Measurements from ENCODE around the gene HOXD4.

The HOXD4 gene

DNA sequence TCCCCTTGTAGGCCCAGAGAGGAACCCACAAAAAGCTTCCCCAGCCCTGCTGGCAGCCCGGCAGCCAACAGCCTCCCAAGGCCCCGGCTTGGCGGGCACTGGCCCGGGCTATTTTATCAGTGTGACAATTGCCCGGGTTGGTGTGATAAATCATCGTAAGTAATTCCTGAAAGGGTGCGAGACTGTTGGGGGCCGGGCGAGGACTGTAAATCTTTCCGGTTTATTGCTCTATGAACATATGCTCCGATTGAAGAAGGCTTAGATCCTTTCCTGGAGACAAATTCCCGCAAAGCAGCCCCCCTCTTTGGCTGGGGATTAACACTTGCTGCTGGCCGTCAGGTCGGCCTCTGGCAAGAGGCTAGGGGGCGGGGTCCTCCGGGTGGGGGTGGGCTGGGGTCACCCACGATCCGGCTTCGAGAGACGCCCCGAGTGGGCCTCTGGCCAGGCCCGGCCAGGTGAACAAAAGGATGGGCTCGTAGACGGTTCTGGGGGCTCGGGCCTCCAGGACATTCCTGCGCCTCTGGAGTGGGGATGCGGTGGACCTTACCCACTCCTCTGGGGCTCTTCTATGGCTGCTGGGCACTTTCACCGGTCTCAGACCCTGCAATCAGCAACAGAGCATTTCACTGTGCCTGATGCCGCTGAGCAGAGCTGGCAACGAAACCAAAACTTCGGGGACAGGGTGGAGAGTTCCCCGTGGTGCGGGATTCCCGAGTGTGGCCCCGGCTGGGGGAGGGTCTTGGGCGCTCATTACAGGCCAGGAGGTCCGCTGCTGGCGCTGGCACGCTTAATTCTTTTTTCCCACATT, 7.7 kb downstream of the HOXD4 start:
- no peak for DNase-seq

DNA sequence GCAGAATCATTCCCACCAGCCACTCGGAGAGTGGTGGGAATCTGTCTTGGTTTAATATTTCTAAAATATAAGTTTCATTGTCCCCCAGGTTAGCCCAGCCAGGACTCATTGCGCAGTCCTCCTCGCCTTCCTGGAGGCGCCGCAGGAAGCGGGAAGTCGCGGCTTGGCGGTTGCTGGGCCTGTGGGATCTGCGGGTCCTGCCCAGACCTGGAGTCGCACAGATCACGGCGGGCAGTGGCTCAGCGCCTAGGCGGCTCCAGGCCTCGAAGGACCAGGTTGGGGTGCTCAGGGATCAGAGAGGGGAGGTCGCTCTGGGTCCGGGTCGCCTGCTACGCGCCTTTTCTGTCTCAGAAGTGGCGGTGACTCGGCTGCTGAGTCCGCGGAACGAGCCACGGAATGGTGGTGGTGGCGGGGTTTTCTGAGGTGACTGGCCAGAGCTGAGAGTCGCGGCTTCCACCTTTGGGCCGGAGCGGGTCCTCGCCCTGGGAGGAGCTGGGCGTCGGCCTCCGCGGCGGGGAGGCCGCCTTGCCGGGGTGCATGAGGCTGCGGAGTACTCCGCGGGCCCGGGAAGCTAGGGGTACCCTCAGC, 8.4 kb downstream of the HOXD4 start:
- no peak for DNase-seq

DNA sequence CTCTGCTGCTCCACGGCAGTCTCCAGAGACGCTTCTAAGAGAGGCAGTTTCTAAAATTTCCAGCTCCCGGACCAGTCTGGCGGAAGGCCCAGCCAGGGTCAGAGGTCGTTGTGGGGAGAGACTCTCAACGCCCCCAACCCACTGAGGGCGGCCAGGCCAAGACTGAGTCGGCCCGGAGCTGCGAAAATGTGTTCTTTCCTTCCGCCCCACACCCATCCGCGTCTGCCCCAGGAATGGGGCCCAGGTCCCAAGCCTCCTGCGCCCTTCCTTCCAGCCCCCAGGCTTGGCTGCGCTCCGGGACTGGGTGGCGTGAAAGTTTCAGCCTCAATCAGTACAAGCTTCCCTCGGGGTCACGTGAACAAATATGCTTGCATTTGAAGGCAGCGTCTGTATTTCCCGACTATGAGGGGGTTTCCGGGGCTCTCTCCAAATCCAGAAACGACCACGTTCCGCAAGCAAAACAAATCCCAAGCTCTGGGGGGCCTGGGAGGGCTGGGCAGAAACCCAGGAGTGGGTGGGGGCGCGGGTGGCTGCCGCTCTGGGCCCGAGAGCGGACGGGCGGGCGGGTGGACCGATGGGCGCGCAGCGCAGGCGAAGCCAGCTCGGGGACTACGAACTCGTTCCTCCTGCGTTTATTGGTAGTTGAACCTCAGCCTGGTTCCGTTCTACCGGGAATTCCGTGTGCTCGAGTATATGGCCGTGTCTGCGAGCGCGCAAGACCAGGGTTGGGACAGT, 9.1 kb downstream of the HOXD4 start:
- DNase-seq = no peak

DNA sequence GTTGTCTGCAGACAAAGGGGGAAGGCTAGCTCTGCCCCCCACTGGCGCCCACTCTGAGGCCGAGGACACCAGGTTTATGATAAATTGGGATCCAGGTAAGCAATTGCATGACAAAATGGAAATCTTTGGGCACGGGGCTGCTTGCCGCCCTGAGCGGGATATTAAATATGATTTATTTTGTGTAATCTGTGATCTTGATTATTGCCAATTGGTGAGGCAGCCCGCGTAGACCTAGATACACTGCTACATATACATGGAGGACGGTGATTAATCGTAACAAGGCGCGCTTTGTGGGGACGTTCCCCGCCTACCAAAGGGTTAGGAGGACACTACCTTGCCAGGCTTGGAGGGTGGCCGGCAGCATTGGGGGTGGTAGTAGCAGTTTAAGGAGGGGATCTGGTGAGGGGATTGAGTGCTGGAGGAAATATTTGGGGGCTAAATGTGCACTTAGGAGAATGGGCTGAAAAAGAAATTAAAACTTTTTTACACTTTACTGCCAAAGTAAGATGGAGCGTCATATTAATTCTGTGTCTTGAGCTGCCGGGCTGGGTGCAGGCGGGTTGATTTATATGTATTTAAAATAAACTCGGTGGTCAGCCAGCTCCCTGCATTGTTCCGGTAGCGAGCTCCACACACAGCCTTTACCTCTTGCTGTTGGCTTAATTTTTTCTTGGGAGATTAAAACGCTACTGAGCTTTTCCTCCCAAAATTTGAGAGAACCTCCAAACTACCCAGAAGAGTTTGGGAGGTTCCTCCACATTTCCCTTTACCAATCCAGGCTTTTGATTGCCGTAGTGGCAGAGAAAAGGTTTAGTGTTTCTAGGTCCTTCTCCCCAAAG, 9.9 kb downstream of the HOXD4 start:
- DNase-seq = no peak

DNA sequence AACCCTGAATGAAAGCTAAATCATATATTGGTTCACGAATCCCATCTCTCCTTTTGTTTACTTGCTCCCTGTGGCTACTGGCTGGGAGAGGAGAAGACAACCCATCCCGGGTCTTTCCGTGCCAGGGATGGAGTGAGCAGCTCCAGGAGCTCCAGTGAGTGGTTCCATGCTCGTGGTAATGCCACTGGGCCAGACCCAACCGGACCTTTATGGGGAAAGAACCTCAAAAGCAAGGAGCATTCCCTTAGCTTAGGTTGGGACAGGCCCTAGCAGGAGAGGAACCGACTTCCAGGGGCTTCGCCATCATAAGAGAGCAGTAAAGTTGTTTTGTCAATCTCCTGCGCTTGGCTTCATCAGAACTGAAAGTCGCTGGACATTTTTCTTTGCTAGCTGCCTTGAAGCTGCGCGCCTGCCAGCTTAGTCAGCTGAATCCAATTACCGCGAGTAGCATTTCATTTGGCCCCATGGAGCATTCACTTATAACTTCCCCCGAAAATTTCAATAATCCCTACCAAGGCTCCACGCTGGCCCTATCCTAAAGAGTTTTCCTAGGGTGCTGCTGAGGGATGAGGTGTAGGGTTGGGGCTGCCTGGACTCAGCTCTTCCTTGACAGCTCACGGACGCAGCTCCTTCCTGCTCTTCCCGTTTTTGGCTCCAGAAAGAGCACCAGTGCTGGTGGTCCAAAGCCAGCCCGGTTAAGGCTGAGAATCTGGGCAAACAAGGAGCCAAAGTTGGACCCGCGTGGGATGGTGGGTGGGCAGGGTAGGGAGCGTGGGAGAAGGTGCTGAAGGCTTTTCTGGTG, 10.7 kb downstream of the HOXD4 start:
- no peak for DNase-seq

DNA sequence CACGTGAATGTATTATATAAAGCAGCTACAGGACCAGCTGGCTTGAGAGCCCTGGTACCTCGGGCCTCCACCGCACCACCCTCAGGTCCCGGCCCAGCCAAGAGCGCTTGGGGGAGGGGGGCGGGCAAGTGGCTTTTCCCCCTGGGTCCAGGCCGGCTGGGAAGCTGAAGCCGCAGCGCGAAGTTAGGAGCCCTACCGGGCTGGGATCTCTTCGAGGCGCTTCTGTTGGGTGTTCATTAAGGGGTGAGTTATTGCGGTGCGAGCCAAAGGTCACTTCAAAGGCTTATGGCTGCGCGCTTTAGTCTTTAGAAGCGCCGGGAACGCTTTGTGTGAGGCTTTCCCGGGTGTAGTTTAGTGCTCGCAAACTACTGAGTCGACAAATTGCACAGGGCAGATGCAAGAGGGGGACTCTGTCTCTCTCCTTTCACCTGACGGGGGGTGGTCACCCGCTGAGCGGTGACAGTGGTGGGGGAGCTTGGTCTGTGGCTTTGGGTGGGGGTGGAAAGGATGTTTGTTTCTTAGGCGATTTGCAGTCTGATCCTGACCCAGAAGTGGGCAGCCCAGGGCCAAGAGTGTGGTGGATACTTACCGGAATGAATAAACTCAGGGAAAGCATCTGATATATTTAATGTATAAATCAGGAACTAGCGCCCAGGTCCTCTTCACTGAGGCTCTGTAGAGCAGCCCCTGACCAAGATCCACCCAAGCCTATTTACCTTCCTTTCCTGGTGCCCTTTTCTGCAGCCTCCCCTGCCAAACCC, 11.7 kb downstream of the HOXD4 start:
- no peak for DNase-seq

DNA sequence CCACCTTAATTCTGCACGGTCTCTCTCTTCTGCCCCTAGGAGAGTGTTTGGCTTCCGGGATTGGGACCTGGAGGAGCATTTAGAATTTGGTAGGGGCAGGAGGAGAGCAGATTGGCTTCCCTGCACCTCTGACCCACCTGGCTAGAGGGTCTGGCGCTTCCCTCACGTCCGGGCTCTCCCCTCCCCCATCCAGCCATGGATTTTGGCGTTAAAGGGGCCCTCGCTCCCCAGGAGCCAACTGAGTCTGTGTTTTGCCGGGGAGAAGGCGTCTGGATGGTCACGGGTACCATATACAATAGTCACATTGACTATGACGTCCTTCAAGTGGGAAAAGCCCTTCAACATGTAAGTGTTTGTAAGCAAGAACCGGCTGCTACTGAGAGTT, 12.3 kb downstream of the HOXD4 start:
- DNase-seq = no peak

DNA sequence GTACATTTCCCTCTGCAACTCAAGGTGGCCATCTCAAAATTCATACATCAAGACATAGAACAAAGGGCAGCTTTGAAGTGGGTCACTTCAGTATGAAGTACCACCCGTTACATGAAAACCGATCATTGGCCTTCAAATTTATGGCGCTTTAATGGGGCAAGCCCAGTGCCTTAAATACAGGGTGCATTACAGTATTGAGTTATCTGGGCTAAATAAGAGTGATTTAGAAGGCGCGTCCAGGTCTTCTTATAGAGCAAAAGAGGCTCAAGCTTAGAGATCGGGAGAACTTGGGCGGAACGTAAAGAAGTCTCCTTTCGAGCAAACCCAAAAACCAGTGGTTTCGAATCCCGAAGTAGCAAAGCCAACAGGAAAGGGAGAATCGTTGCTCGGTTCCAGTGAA, 12.9 kb downstream of the HOXD4 start:
- DNase-seq = no peak

DNA sequence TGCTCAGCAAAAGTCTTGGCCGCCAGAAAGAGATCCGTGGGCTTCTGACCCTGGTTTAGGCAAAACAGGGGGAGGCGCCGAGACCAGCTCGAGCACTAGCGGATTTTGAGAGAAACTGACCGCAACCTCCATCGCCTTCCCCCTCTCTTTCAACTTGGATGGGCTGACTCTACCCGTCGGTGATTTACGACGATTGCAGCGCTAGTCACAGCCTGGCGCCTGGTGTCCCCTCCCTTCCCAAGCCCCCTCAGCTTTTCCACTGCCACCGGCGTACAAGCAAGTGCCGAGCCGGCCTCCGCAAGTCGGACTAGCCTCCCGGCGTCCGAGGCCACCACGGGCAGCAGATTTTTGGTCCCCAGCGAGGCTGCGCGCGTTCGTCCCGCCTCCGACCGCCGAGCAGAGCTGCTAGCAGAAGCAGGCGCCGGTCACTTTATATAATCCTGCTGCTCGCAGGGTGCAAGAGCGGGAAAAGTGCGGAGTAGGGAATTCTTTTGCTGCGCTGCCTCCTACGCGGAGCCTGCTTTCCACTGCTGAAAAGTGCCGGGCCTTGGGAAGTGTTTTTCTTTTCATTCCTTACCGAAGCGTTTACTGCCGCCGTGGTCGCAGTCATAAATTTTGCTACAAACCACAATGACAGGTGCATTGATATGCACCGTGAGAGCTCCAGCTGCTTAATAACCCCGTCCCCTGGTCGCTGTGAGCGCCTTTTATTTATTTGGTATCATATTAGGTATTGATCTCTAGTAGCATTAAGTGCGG, 13.4 kb downstream of the HOXD4 start:
- DNase-seq = no peak

DNA sequence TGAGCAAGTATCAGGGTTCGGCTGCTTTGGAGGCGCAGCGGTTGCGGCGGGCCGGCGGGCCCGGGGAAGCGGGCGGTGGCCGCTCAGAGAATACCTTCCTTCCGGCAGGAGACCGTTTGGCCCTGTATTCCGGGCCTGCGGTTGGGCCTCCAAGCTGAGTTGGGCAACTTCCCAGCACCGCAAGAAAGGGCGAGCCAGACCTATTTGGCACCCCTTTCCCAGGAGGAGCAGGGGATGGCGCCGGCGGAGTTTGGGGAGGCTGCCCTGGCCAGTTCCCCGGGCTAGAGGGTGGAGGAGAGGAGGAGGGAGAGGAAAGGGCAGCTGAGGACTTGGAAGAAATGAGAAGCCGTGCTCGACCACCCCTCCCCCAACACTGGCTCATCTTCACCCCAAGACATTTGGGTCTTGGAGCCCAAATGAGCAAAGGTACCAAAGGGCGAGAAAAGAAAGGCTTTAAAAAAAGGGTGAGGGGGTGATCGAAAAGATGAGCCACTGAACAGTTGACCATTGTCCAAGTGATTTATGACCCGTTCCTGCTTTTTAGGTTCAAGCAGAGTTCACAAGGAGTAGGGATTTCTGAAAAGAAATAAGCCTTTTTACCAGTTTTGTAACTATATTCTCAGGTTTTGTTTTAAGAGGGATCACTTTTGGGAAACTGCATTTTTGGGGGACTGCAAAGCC, 14.2 kb downstream of the HOXD4 start:
- no peak for DNase-seq

DNA sequence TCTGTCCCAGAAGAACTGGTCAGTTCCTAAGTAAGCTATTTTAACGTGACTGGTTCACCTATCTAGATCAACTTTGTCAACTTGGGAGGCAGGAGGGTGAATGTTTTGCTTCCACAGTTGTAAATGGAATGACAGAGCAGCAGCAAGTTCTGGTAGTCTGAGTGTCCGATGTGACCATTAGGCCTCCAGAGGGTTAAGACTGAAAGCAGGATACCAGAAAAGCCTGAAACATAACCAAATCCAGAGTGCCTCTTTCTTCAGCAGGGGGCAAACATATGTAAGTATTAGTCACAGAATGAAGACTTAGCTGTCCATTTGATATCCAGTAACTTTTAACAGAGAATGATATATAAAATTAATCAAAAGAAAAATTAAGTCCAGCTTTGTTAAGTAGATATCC, 14.9 kb downstream of the HOXD4 start:
- DNase-seq = no peak

DNA sequence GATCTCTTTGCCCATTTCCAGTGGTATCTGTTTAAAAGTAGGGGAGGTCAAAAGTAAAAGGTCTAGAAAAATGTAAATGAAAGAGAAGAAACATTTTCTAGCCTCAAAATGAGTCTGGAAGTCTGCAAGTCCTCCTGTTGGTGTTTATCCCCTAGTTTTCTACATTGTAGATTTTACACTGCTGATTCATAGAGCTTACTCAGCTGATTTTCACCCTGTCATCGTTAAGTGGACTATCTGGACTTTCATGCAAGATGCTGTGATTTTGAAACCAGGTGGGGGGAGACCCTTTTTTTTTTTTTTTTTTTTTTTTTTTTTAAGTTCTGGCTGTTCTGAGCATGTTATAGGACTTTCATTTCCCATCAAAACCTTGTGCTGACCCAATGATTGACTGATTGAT, 16.0 kb downstream of the HOXD4 start:
- no peak for DNase-seq

DNA sequence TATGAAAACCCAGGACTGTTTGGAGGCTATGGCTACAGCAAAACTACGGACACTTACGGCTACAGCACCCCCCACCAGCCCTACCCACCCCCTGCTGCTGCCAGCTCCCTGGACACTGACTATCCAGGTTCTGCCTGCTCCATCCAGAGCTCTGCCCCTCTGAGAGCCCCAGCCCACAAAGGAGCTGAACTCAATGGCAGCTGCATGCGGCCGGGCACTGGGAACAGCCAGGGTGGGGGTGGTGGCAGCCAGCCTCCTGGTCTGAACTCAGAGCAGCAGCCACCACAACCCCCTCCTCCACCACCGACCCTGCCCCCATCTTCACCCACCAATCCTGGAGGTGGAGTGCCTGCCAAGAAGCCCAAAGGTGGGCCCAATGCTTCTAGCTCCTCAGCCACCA, 17.8 kb downstream of the HOXD4 start:
- no peak for DNase-seq

DNA sequence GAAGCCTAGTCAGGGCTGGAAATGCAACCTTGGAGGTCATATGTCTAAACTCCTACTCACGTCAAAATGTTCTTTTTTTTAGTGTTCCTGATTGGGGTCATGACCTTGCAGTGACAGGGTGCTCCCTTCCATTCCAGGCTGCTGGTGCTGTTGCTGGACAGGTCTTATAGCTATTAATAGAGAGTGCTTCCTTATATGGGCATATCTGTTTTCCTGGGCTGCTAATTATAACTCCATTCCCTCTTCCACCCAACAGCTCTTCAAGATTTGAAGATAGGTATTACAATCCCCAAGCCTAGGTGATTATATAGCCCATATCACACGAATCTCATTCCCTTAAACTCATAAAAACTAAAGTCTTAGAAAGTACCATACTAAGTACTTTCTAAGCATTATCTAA, 18.4 kb downstream of the HOXD4 start:
- DNase-seq = no peak

DNA sequence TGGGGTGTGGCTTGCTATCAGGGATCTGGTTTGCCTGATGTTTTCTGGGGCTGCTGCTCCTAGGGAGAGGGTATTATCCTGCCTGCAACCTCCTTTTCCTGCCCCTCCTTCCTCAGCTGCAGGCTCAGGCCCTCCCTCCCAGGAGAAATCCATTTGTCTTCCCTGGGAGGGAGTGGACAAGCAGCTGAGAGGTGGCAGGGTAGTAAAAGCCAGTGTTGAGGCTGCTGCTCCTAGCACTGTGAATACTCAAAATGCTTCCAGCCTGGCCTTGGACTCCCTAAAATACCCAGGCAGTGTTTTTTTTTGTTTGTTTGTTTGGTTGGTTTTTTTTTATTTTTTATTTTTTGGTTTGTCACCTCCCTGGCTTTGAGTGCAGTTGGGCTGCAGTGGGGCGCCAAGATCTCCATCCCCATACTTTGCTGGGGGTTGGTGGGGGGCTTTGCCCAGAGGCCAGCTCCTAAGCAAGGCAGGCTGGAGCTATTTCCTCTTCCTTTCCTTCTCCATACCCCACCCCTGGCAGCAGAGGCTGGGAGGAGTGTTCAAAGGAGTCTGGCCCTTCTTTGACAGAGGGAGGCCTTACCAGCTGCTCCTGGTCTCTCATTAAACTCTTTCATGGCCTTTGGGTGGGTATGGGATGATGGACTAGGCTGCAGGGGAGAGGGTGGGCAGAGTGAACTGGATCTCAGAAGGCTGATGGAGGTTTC, 19.4 kb downstream of the HOXD4 start:
- DNase-seq = no peak

DNA sequence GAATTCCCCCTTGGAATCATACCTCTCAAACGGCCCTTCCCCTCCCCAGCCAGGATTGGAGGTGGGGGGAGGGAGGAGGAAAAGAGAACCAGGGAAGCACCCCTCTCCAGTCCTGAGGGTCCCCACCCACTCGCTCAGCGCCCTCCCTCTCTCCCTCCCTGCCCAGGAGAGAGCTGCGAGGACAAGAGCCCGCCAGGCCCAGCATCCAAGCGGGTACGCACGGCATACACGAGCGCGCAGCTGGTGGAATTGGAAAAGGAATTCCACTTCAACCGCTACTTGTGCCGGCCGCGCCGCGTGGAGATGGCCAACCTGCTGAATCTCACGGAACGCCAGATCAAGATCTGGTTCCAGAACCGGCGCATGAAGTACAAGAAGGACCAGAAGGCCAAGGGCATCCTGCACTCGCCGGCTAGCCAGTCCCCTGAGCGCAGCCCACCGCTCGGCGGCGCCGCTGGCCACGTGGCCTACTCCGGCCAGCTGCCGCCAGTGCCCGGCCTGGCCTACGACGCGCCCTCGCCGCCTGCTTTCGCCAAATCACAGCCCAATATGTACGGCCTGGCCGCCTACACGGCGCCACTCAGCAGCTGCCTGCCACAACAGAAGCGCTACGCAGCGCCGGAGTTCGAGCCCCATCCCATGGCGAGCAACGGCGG, 20.1 kb downstream of the HOXD4 start:
- no peak for DNase-seq

DNA sequence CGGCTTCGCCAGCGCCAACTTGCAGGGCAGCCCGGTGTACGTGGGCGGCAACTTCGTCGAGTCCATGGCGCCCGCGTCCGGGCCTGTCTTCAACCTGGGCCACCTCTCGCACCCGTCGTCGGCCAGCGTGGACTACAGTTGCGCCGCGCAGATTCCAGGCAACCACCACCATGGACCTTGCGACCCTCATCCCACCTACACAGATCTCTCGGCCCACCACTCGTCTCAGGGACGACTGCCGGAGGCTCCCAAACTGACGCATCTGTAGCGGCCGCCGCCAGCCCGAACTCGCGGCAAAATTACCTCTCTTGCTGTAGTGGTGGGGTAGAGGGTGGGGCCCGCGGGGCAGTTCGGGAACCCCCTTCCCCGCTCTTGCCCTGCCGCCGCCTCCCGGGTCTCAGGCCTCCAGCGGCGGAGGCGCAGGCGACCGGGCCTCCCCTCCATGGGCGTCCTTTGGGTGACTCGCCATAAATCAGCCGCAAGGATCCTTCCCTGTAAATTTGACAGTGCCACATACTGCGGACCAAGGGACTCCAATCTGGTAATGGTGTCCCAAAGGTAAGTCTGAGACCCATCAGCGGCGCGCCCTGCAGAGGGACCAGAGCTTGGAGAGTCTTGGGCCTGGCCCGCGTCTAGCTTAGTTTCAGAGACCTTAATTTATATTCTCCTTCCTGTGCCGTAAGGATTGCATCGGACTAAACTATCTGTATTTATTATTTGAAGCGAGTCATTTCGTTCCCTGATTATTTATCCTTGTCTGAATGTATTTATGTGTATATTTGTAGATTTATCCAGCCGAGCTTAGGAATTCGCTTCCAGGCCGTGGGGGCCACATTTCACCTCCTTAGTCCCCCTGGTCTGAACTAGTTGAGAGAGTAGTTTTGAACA, 20.9 kb downstream of the HOXD4 start:
- no peak for DNase-seq
